Hair follicular keratinocyte (primary cell): ENCODE data around the gene KLHL33. TPM values are rescaled to one million over a fixed set of nuclear protein-coding genes. Genes with fewer than 3 reads are reported as not detected.

ENCODE experiments used
- total RNA-seq: library from RNA; depleted of rRNA; stranded (reverse); fragments of >200 nt; gene quantifications from 2 replicates; pipeline ENCODE4 v1.2.3, GENCODE V29; 2015

Gene KLHL33, protein sequence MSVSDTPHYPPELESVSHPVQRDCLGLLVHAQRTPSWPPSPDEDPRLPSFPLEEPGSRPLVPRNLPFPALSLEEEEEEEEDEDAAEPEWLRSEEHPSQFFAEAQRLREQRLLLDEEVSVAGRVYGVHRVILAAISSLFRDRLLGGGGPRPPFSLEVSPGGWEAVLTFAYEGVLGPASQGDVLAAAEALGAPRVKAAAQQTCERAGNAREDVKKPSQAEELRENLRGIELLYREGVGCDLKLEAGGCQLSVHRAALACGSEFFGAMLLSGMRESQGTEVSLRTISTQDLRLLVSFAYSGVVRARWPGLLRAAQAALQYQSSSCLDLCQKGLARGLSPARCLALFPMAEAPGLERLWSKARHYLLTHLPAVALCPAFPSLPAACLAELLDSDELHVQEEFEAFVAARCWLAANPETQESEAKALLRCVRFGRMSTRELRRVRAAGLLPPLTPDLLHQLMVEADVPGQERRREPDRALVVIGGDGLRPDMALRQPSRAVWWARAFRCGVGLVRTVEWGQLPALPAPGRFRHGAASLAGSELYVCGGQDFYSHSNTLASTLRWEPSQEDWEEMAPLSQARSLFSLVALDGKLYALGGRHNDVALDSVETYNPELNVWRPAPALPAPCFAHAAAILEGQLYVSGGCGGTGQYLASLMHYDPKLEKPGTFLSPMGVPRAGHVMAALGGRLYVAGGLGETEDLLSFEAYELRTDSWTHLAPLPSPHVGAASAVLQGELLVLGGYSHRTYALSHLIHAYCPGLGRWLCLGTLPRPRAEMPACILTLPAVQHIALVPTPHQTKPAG
- total RNA-seq, result not detected in 2 replicates

DNA sequence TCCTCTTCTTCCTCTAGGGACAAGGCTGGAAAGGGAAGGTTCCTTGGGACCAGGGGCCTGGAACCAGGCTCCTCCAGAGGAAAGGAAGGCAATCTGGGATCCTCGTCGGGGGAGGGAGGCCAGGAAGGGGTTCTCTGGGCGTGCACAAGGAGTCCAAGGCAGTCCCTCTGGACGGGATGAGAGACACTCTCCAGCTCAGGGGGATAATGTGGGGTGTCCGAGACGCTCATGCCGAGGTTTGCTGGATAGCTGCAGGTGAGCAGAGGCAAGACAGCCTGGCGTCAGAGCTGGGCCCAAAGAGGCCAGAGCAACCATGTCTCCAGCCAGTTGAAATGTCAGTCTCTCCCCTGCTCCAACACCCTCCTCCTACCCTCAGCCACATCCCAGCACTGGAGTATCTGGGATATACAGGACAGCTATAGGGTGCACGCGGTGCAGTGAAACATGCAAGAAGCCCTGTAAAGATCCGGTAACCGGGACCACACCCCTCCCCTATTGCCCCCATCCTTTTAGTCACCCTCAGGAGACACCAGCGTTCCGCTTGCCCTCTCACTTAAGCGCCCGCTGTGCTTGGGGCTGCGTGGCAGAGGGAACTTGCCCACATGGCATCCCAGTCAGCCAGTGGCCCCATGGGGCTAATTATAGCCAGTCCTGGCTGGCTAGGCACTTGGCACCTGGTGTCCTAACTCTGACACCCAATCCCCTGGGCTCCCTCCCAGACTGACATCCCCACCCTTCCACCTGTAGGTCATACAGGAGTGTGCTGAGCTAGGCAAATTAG is at the start of gene KLHL33:
Gene KLHL33, minus strand, starts transcription at position 585 of the 781 bp plus-strand sequence. Its CDS starts 355 bp downstream, at position 230.

DNA sequence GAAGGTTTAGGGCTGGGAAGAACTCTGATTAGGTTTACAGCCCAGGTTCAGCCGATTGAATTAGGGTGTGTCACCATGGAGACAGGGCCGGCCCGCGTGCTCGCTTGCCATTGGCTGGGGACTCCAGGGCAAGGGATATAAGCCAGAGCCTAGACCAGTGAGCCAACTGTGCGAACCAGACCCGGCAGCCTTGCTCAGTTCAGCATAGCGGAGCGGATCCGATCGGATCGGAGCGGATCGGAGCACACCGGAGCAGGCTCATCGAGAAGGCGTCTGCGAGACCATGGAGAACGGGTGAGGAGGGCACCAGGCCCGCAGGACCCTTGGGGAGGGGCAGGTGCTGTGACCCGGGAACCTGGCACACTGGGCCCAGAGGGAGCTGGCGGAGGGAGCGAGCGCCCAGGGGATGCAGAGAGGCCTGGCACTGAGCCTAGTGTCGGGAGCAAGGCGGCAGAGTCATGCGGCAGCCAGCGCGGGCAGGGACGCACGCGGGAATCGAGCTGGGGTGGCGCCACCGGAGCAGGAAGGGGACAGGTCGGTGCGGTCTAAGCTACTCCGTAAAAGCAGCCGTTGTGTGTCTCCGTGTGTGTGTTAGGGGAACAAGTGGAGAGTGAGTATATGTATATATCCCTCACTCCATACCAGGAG is 33.4 kb upstream of the KLHL33 start, which contains the start of gene PNP:
Gene PNP, plus strand, starts transcription at position 165 of the 648 bp plus-strand sequence. Its CDS starts 119 bp downstream, at position 284.

DNA sequence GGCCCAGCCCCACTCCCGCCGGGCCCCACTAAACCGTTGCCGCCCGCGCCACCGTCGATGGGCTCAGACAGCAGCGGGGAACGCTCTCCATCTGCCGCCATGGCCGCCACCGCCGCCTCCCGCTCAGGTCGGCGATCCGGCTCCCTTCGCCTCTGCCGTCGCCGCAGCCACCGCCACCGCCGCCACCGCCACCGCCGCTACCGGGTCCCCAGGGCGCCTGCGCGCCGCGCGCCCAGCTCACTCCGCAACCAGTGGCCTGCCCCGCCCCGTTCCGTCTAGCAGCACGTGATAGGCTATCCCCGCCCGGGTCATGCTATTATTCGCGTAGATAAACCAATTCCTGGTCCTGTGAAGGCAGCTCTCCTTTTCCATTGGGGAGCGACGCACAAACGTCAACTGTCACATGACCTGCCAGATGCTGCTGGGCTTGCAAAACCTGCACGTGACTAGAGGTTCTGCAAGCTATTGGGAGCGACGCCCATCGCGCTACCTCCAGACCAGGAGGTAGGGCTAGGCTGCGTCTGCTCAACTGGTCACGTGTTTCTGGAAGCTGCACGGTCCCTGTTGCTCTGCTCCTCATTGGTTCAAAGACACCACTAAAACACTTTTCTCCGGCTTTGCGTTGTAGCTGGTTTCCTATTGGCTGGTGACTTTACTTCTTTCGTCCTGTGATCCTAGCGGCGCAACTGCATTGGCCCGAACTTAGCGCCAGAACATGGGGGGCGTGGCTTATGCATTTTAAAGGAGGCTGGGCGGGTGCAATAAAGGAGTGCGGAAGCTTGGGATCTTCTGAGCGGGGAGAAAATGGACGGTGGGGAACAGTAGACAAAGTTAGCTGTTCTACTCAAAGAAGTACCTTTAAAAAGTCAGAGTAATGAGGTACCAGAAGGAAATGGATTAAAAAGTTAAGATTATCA is 25.5 kb upstream of the KLHL33 start, which contains the start of gene PIP4P1:
Gene PIP4P1, minus strand, starts transcription at position 210 of the 917 bp plus-strand sequence. Its CDS starts 109 bp downstream, at position 101.

DNA sequence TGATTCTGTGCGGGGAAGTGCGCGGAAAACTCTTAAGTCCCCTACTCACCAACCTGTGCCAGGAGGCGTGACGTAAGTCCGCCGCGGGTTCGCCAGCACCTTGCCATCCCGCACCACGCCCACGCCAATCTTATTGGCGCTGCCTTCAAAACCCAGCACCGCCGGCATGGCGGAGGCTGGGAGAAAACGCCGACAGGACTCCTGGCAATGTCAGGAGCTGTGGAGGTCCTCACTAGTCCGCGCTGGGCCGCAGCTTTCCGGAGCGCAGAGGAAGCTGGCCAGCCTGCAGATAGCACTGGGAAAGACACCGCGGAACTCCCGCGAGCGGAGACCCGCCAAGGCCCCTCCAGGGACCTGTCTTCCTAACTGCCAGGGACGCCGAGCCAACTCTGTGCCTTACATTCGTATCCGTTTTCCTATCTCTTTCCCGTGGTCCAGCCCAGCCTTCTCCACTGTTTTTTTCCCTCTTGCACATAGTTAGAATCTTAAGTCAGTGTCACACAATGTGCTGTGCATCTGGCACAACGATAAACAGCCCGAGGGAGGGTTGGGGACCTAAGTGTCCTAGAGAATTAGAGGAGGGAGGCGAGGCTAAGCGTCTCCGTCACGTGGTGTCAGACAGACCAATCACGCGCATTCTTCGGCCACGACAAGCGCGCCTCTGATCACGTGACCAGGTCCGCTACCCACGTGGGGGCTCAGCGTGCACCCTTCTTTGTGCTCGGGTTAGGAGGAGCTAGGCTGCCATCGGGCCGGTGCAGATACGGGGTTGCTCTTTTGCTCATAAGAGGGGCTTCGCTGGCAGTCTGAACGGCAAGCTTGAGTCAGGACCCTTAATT is 18.8 kb upstream of the KLHL33 start, which contains the start of the genes APEX1 and OSGEP:
Gene APEX1, plus strand, starts transcription at position 711 of the 839 bp plus-strand sequence. CDS start 420 bp downstream, outside the sequence.
Gene OSGEP, minus strand, starts transcription at position 297 of the 839 bp plus-strand sequence. Its CDS starts 129 bp downstream, at position 168.

DNA sequence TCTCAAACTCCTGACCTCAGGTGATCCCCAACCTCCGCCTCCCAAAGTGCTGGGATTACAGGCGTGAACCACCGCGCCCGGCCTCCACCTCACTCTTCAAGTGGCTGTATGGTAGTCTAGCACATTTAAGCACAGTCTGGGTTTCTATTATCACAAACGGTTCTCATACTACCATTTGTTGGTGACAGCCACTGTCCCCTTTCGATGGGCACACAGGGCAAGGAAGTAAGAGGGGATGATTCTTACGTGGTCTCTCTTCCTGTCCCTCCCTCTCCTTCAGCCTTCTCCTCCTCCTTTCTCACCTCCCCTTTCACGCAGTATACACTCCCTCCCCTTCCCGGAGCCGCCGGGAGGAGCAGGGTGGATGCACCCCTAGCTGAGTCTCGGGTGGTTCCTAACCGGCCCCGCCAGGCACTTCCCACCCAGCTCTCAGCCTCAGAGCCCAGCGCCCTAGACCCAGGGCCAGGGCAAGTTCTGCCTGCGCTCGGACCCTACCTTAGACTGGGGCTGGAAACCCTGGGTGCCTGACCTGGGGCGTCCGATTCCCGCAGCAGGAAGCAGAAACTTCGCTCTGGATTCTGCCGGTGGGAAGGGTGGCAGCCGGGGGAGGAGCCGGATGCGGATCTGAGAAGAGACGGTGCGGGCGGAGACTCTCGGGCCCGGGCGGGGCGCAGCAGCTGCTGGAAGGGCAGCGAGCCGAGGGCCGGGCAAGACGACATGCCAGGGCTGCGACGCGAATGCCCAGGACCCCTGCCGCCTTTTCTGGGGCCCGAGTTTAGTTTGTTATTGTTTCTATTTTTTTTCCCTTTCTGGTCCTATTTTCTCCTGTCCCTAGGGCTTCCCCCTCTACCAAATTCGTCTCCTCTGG is 22.9 kb downstream of the KLHL33 start, which contains the start of gene TEP1:
Gene TEP1, minus strand, starts transcription at position 626 of the 868 bp plus-strand sequence. CDS start 5,062 bp downstream, outside the sequence.

Other genes with a start within 250 kb of the KLHL33 start
- not detected in 2 replicates for gene OR11G2, start 245.3 kb downstream of the KLHL33 start, total RNA-seq
- gene OR11H6, start 212.5 kb downstream of the KLHL33 start, total RNA-seq, result not detected in 2 replicates
- gene OR11H7, start 207.2 kb downstream of the KLHL33 start, total RNA-seq, result not detected in 2 replicates
- not detected in 2 replicates for gene OR11H4, start 196.9 kb downstream of the KLHL33 start, total RNA-seq
- gene TTC5, start 130.2 kb downstream of the KLHL33 start, total RNA-seq, result 8.6 and 11.2 TPM in 2 replicates
- 63.8 and 83.6 TPM in 2 replicates for gene CCNB1IP1, start 102.9 kb downstream of the KLHL33 start, total RNA-seq
- 11.9 and 13.7 TPM in 2 replicates for gene PARP2, start 92.5 kb downstream of the KLHL33 start, total RNA-seq
- gene TEP1, start 22.7 kb downstream of the KLHL33 start, total RNA-seq, result 10.1 and 16.0 TPM in 2 replicates
- 38.0 and 55.1 TPM in 2 replicates for gene OSGEP, start 18.6 kb upstream of the KLHL33 start, total RNA-seq
- 136 and 200 TPM in 2 replicates for gene APEX1, start 19.1 kb upstream of the KLHL33 start, total RNA-seq
- 12.1 and 12.2 TPM in 2 replicates for gene PIP4P1, start 25.3 kb upstream of the KLHL33 start, total RNA-seq
- 192 and 219 TPM in 2 replicates for gene PNP, start 33.2 kb upstream of the KLHL33 start, total RNA-seq
- gene RNASE10, start 69.4 kb upstream of the KLHL33 start, total RNA-seq, result not detected in 2 replicates
- not detected in 2 replicates for gene RNASE9, start 124.9 kb upstream of the KLHL33 start, total RNA-seq
- gene RNASE11, start 151.8 kb upstream of the KLHL33 start, total RNA-seq, result not detected in 2 replicates
- gene RNASE12, start 155.2 kb upstream of the KLHL33 start, total RNA-seq, result not detected in 2 replicates
- gene OR6S1, start 205.5 kb upstream of the KLHL33 start, total RNA-seq, result not detected in 2 replicates
- gene RNASE4, start 248.4 kb upstream of the KLHL33 start, total RNA-seq, result 4.0 and 10.7 TPM in 2 replicates